GM21390 (cell line): Measurements from ENCODE around the gene PFN1.

ENCODE experiments used
- ATAC-seq: cut with Tn5 transposase; IDR thresholded peaks from one replicate; pipeline ENCODE4 v1.9.1; 2021; ENCODE audit not compliant: unreplicated experiment

Gene PFN1

DNA sequence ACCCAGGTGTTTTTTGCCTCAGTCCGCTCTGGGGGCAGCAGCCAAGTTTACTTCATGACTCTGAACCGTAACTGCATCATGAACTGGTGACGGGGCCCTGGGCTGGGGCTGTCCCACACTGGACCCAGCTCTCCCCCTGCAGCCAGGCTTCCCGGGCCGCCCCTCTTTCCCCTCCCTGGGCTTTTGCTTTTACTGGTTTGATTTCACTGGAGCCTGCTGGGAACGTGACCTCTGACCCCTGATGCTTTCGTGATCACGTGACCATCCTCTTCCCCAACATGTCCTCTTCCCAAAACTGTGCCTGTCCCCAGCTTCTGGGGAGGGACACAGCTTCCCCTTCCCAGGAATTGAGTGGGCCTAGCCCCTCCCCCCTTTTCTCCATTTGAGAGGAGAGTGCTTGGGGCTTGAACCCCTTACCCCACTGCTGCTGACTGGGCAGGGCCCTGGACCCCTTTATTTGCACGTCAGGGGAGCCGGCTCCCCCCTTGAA is 51.1 kb downstream of the PFN1 start:
- ATAC-seq = no peak

DNA sequence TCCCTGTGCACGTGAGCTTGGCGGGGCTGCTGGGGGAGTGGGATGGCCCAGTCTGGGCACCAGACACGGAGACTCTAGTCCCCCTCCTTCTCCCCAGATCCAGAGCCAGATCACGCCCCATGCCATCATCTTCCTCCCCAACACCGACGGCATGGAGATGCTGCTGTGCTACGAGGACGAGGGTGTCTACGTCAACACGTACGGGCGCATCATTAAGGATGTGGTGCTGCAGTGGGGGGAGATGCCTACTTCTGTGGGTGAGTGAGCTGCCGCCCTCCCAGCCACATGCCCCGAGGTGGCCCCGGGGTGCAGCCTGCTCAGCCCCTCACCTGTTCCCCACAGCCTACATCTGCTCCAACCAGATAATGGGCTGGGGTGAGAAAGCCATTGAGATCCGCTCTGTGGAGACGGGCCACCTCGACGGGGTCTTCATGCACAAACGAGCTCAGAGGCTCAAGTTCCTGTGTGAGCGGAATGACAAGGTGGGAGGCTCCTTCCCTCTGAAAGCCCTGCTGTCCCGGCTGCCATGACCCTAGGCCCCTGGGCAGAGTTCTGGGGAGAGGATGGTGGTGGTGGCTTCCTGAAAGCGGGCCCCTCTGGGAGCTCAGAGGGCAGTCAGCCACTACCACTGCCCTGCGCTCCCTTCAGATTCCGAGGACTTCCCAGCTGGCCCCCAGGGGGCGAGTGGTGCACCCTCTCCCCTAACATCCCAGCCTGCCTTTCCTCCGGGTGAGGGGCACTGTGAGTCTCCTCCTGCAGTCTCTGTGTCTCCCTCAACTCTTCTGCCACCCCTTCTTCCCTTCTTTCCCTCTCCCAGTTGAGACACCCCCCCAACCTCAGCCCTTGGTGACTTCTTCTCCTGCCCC is 51.8 kb downstream of the PFN1 start:
- no peak for ATAC-seq

DNA sequence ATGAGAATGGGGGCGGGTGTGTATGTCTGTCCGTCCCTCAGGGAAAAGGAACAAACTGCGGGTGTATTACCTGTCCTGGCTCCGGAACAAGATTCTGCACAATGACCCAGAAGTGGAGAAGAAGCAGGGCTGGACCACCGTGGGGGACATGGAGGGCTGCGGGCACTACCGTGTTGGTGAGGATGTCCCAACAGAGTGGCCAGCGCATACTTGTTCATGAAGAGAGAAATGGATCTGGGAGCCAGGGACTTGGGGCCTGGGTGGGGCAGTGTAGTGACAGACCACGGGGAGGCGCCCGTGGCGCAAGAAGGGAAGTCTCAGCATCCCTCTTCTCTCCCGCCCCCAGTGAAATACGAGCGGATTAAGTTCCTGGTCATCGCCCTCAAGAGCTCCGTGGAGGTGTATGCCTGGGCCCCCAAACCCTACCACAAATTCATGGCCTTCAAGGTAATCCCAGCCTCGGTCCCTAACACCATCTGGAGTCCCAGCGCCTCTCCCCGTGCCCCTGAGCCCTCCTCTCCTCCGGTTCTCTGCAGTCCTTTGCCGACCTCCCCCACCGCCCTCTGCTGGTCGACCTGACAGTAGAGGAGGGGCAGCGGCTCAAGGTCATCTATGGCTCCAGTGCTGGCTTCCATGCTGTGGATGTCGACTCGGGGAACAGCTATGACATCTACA is 52.5 kb downstream of the PFN1 start:
- ATAC-seq = no peak
